GM12878 (cell line): ENCODE measurements around the gene TMC7. TPM values are rescaled to one million over a fixed set of nuclear protein-coding genes. Genes with fewer than 3 reads are reported as not detected.

Source experiments
- ATAC-seq: fragments of 200-7000 bp; cut with Tn5 transposase; 3 replicates; pipeline ENCODE4 v1.9.1; 2020; ENCODE audit warnings: mild to moderate bottlenecking, moderate library complexity
- BruUV-seq: library from RNA; stranded (reverse); fragments of 400-500 nt; replicated peaks from 2 replicates; lab custom pipeline; 2021; lab: Mats Ljungman, UMichigan
- CTCF ChIA-PET: fragments of 300-600 bp; sonication (Branson Sonifier 250); formaldehyde crosslinking; extraction: SDS; loops from one replicate; lab custom pipeline; 2021; ENCODE audit warnings: inconsistent platforms; lab: Yijun Ruan, JAX
- POLR2A ChIA-PET: fragments of 350-600 bp; formaldehyde crosslinking; extraction: SDS; loops from one replicate; lab custom pipeline; 2021; ENCODE audit warnings: inconsistent platforms; lab: Charles Lee
- RAD21 ChIA-PET: fragments of 300-600 bp; sonication (Branson Sonifier 250); formaldehyde crosslinking; loops from one replicate; lab custom pipeline; 2023; ENCODE audit warnings: antibody characterized with exemption; ENCODE audit not compliant: unreplicated experiment; lab: Charles Lee
- SMC1A ChIA-PET: fragments of 300-600 bp; sonication (Branson Sonifier 250); formaldehyde crosslinking; loops from one replicate; lab custom pipeline; 2023; ENCODE audit not compliant: unreplicated experiment, uncharacterized antibody; lab: Charles Lee
- DNase-seq: peaks from one replicate; pipeline ENCODE4 v3.0.0-alpha.2; 2011; ENCODE audit warnings: low read depth, low spot score
- FAIRE-seq: peaks from 3 replicates; lab custom pipeline; 2011; peaks lifted over from hg19 to GRCh38; lab: Jason Lieb, UNC
- H2AFZ ChIP-seq: 2 replicates; pipeline ENCODE4 v1.6.0; 2011; ENCODE audit warnings: low read depth, low read length, control low read depth; ENCODE audit not compliant: control insufficient read depth
- H3K27ac ChIP-seq: 2 replicates; pipeline ENCODE4 v1.5.1; 2011; ENCODE audit warnings: control low read depth; ENCODE audit not compliant: control insufficient read depth, insufficient read depth
- H3K27me3 ChIP-seq, 2 experiments: replicated peaks in 1 of 2; 2 replicates each; pipeline versions ENCODE4 v1.6.0 to v1.6.1; 2011; ENCODE audit warnings: low read length in 1 of 2; ENCODE audit not compliant: control insufficient read depth in 2 of 2, insufficient read depth in 2 of 2
- H3K36me3 ChIP-seq, 2 experiments: 2 replicates each; pipeline ENCODE4 v1.5.1; 2011; ENCODE audit warnings: low read length in 1 of 2; ENCODE audit not compliant: control insufficient read depth in 2 of 2, insufficient read depth in 2 of 2
- H3K4me1 ChIP-seq: 2 replicates; pipeline ENCODE4 v1.6.1; 2011; ENCODE audit warnings: mild to moderate bottlenecking, low read length, moderate library complexity, mixed read lengths; ENCODE audit not compliant: control insufficient read depth, insufficient read depth
- H3K4me2 ChIP-seq: 2 replicates; pipeline ENCODE4 v1.6.0; 2011; ENCODE audit warnings: control low read depth; ENCODE audit not compliant: control insufficient read depth, insufficient read depth
- H3K4me3 ChIP-seq: fragments of 200-600 bp; sonication (generic); 2 replicates; pipeline ENCODE4 v1.5.1; 2016
- H3K79me2 ChIP-seq: 2 replicates; pipeline ENCODE4 v1.6.0; 2011; ENCODE audit warnings: low read length; ENCODE audit not compliant: control insufficient read depth, insufficient read depth
- H3K9ac ChIP-seq: 2 replicates; pipeline ENCODE4 v1.8.0; 2011; ENCODE audit warnings: low read length, control low read depth, mixed read lengths; ENCODE audit not compliant: control insufficient read depth, insufficient read depth
- H3K9me3 ChIP-seq: replicated peaks from 3 replicates; pipeline ENCODE4 v1.5.1; 2011; ENCODE audit warnings: mild to moderate bottlenecking, low read length; ENCODE audit not compliant: control insufficient read depth, insufficient read depth
- H4K20me1 ChIP-seq: 2 replicates; pipeline ENCODE4 v1.6.0; 2011; ENCODE audit not compliant: control insufficient read depth, insufficient read depth
- FOS ChIP-seq: IDR thresholded peaks from 3 replicates; pipeline ENCODE4 v1.6.1; 2011; ENCODE audit warnings: borderline replicate concordance; ENCODE audit not compliant: insufficient read length; ENCODE audit errors: extremely low read depth
- FOXM1 ChIP-seq: IDR thresholded peaks from 2 replicates; pipeline ENCODE4 v1.6.1; 2012; ENCODE audit warnings: low read depth, mild to moderate bottlenecking, inconsistent platforms, low read length, moderate library complexity
- KAT2A ChIP-seq: conservative IDR thresholded peaks from 2 replicates; pipeline ENCODE4 v1.6.1; 2011; ENCODE audit warnings: low read depth, low read length; ENCODE audit not compliant: control insufficient read depth
- MTA2 ChIP-seq: fragments of 450-650 bp; IDR thresholded peaks from 2 replicates; pipeline ENCODE4 v1.6.1; 2016; ENCODE audit warnings: low read depth, mild to moderate bottlenecking, moderate library complexity
- NR2C2 ChIP-seq: IDR thresholded peaks from 2 replicates; pipeline ENCODE4 v1.6.1; 2011; ENCODE audit warnings: borderline replicate concordance, low read depth; ENCODE audit not compliant: control insufficient read depth, insufficient read length
- PML ChIP-seq: IDR thresholded peaks from 2 replicates; pipeline ENCODE4 v1.6.1; 2012; ENCODE audit warnings: low read length, inconsistent platforms
- RCOR1 ChIP-seq: conservative IDR thresholded peaks from 2 replicates; pipeline ENCODE4 v1.6.1; 2012; ENCODE audit warnings: low read depth, low read length, improper control_type of control experiment
- TARDBP ChIP-seq: IDR thresholded peaks from 2 replicates; pipeline ENCODE4 v1.6.1; 2016; ENCODE audit warnings: borderline replicate concordance
- TCF12 ChIP-seq: IDR thresholded peaks from 2 replicates; pipeline ENCODE4 v1.6.1; 2011; ENCODE audit warnings: low read depth, mild to moderate bottlenecking, low read length
- ZBTB40 ChIP-seq: fragments of 450-650 bp; IDR thresholded peaks from 2 replicates; pipeline ENCODE4 v1.6.1; 2016; ENCODE audit warnings: mild to moderate bottlenecking, moderate library complexity, borderline replicate concordance
- ZNF24 ChIP-seq: fragments of 450-650 bp; IDR thresholded peaks from 2 replicates; pipeline ENCODE4 v1.6.1; 2017; ENCODE audit warnings: antibody characterized with exemption, mild to moderate bottlenecking
- WGBS: methylation state at CpG from one replicate; pipeline ENCODE4 v1.1.6; 2016; ENCODE audit warnings: low lambda C conversion rate; ENCODE audit not compliant: insufficient replicate concordance, insufficient coverage; ENCODE audit errors: missing lambda C conversion rate; 5-methylcytosine and 5-hydroxymethylcytosine counted together
- in situ Hi-C: fragments of 300-500 bp; cut with MboI; formaldehyde crosslinking; loops from 9 replicates; pipeline ENCODE4 v1.14.3; 2018; ENCODE audit warnings: mixed read lengths
- intact Hi-C: fragments of 100-400 bp; cut with micrococcal nuclease; formaldehyde crosslinking; loops from one replicate; pipeline ENCODE4 v1.14.2; 2022; ENCODE audit not compliant: unreplicated experiment
- polyA plus RNA-seq, 11 experiments: library from polyadenylated mRNA; depleted of rRNA in 4 of 11; unstranded in 6 of 11; stranded (reverse) in 5 of 11; fragments of >200 nt; fragmentation: Nextera tagmentation in 4 of 11; fragmentation: Illumina TruSeq in 1 of 11; extraction: Ambion mirVana in 4 of 11; extraction: Trizol in 1 of 11; gene quantifications; 1 replicate in 1 of 11; 2 replicates in 10 of 11; pipeline versions ENCODE4 v1.2.1 to v1.2.3, GENCODE V29; 2011 to 2016; ENCODE audit warnings: inconsistent platforms in 2 of 11, missing spikeins in 2 of 11, low read depth in 1 of 11
- total RNA-seq, 4 experiments: library from RNA; depleted of rRNA in 3 of 4; stranded (reverse); fragments of >200 nt in 3 of 4; fragmentation: Illumina TruSeq in 1 of 4; extraction: Trizol in 1 of 4; gene quantifications; 2 replicates each; pipeline versions ENCODE4 v1.2.1 to v1.2.3, GENCODE V29; 2013 to 2021
- TF ChIP-seq, protein P1 (sequence below): fragments of 450-650 bp; IDR thresholded peaks from 2 replicates; pipeline ENCODE4 v1.6.1; 2017; ENCODE audit warnings: mild to moderate bottlenecking, moderate library complexity
- TF ChIP-seq, protein P2 (sequence below): IDR thresholded peaks from 2 replicates; pipeline ENCODE4 v1.6.1; 2011; ENCODE audit warnings: borderline replicate concordance, low read depth, mild to moderate bottlenecking, moderate library complexity, low read length; ENCODE audit not compliant: insufficient read depth, poor library complexity, severe bottlenecking

Gene TMC7
- total and polyA plus RNA-seq, 10 of the 15 experiments (the other 5 are each of a cell fraction or from before 2014, with no cell fraction given) = 0.15 TPM; not detected in 9

- TF ChIP-seq ZBTB40 (no peak), RCOR1 (no peak)
- TF ChIP-seq, protein P1, sequence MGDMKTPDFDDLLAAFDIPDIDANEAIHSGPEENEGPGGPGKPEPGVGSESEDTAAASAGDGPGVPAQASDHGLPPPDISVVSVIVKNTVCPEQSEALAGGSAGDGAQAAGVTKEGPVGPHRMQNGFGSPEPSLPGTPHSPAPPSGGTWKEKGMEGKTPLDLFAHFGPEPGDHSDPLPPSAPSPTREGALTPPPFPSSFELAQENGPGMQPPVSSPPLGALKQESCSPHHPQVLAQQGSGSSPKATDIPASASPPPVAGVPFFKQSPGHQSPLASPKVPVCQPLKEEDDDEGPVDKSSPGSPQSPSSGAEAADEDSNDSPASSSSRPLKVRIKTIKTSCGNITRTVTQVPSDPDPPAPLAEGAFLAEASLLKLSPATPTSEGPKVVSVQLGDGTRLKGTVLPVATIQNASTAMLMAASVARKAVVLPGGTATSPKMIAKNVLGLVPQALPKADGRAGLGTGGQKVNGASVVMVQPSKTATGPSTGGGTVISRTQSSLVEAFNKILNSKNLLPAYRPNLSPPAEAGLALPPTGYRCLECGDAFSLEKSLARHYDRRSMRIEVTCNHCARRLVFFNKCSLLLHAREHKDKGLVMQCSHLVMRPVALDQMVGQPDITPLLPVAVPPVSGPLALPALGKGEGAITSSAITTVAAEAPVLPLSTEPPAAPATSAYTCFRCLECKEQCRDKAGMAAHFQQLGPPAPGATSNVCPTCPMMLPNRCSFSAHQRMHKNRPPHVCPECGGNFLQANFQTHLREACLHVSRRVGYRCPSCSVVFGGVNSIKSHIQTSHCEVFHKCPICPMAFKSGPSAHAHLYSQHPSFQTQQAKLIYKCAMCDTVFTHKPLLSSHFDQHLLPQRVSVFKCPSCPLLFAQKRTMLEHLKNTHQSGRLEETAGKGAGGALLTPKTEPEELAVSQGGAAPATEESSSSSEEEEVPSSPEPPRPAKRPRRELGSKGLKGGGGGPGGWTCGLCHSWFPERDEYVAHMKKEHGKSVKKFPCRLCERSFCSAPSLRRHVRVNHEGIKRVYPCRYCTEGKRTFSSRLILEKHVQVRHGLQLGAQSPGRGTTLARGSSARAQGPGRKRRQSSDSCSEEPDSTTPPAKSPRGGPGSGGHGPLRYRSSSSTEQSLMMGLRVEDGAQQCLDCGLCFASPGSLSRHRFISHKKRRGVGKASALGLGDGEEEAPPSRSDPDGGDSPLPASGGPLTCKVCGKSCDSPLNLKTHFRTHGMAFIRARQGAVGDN = no peak
Observed at GRCh38 chr16:19027416-19027815, 43.7 kb downstream of the TMC7 start (continued).

- ChIA-PET RAD21 (no interaction called here), CTCF (interaction anchor here (0.7 kb wide), 1 partner anchor 59 kb away, joined by 3 read pairs; no protein-coding TSS in a partner anchor), SMC1A (no interaction called here), POLR2A (no interaction called here)
- DNase-seq = no peak
- no peak for FAIRE-seq
- Histone ChIP-seq H3K9me3 (no peaks in the 10 kb centered on the region), H3K4me1 (no peaks in the 10 kb centered on the region), H4K20me1 (no peaks in the 10 kb centered on the region), H3K27ac (no peak overlapping the region), H2AFZ (no peak overlapping the region), H3K79me2 (no peaks in the 10 kb centered on the region), H3K4me2 (no peak overlapping the region), H3K9ac (no peak overlapping the region), H3K4me3 (no peak overlapping the region), H3K27me3 (no peaks in the 10 kb centered on the region), H3K36me3 (no peaks in the 10 kb centered on the region)
- intact Hi-C loops (no loop called here), in situ Hi-C loops (loop anchor here (25.0 kb wide), 1 partner anchor 1332 kb away; the partner anchor contains the start of gene UMOD)
- no peak for ATAC-seq
- 35% methylated on average over 6 of the region's 6 CpGs for WGBS
- BruUV-seq = no TSS peak
- TF ChIP-seq NR2C2 (no peak), KAT2A (no peak), TARDBP (no peak), FOXM1 (no peak), TCF12 (no peak), ZNF24 (no peak), MTA2 (no peak), PML (no peak), FOS (no peak)
- TF ChIP-seq, protein P2, sequence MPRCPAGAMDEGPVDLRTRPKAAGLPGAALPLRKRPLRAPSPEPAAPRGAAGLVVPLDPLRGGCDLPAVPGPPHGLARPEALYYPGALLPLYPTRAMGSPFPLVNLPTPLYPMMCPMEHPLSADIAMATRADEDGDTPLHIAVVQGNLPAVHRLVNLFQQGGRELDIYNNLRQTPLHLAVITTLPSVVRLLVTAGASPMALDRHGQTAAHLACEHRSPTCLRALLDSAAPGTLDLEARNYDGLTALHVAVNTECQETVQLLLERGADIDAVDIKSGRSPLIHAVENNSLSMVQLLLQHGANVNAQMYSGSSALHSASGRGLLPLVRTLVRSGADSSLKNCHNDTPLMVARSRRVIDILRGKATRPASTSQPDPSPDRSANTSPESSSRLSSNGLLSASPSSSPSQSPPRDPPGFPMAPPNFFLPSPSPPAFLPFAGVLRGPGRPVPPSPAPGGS = no peak
Observed at GRCh38 chr16:19029980-19030379, 46.2 kb downstream of the TMC7 start.
